Measurements from ENCODE around the gene BMP8B. TPM values are rescaled to one million over a fixed set of nuclear protein-coding genes. Genes with fewer than 3 reads are reported as not detected.
"Not testable (repeated sequence)": the region's sequence is repeated elsewhere in the genome, so short reads cannot be mapped to it uniquely, and the experiment has no call there.

BMP8B gene
- total RNA-seq, 2 experiments from 2014 or later = 0.06 TPM; not detected in 1

DNA sequence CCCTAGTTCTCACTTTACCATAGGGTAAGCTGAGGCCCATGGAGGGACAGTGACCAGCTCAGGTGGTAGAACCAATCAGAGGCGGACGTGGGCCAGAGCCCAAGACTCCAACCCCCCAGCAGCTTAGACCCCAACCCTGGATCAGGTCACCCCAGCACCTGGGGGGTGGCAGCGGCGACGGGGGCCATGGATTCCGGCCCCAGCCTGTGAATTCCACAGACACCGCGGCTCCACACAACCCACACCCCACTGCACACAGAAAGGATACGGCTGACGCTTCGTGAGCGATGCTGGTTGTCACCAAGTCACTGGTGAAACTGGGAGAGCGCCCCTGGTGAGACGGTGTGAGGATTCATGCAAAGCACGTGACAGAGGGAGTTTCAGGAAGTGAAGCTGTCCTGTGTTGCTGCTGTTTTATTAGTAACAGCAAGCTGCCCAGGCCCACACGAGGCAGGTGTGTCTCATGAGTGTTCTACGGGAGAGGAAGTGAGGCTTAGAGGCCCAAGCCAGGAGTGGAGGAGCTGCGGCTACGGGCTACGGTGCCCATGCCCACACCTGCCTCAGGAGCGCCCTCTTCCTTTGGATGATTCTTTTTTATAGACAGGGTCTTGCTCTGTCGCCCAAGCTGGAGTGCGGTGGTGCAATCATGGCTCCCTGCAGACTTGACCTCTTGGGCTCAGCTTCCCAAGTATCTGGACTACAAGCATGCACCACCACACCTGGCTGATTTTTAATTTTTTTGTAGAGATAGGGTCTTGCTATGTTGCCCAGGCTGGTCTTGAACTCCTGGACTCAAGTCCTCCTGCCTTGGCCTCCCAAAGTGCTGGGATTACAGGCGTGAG, 28.6 kb upstream of the BMP8B start:
- CTCF ChIA-PET = interaction anchor here (0.9 to 5.1 kb wide), 9 partner anchors 9 to 156 kb away, joined by 3 to 38 read pairs (median 3); partner anchors contain the start of gene MYCL
- not testable (repeated sequence) for H3K27ac ChIP-seq (ENCODE audit: low read depth in 1 of 2, low read length in 2 of 2); H3K36me3 ChIP-seq (ENCODE audit: insufficient read depth, low read length); H3K4me1 Mint-ChIP-seq (ENCODE audit: low read depth); H3K9me3 Mint-ChIP-seq; H3K27me3 ChIP-seq (ENCODE audit: control insufficient read depth in 1 of 2, insufficient read depth in 2 of 2, low read length in 2 of 2); H3K36me3 Mint-ChIP-seq (ENCODE audit: low read depth); H3K9me3 ChIP-seq (ENCODE audit: control insufficient read depth in 1 of 2, insufficient read depth in 1 of 2, low read length in 2 of 2)
- peak overlapping the region; percentile 67 for H3K27ac Mint-ChIP-seq
- peak overlapping the region; percentile 33 for H3K4me3 ChIP-seq (ENCODE audit: low read length)
- DNase-seq (peak; percentile 28 to 89 (median 63)), ATAC-seq (ENCODE audit: poor library complexity) (peak; percentile 90)
- peaks cover 15% of the 10 kb centered on the region for H3K4me1 ChIP-seq (ENCODE audit: insufficient read depth, low read length)
- peak; percentile 9 for TF ChIP-seq CTCF (IDR thresholded peaks at IDR 0.05)
- intact Hi-C loops (cut with DNase I, micrococcal nuclease) = loop anchor here in 1 of 2 experiments (2.0 kb wide), 1 partner anchor 521 kb away; no protein-coding TSS in a partner anchor
- H3K27me3 Mint-ChIP-seq = peaks cover 20% of the 10 kb centered on the region
- POLR2A ChIA-PET = interaction anchor here (0.8 to 1.4 kb wide), 3 partner anchors 84 to 222 kb away, joined by 3 to 4 read pairs (median 4); partner anchors contain the start of gene MYCL
- peak overlapping the region; percentile 86 for H3K4me3 Mint-ChIP-seq

DNA sequence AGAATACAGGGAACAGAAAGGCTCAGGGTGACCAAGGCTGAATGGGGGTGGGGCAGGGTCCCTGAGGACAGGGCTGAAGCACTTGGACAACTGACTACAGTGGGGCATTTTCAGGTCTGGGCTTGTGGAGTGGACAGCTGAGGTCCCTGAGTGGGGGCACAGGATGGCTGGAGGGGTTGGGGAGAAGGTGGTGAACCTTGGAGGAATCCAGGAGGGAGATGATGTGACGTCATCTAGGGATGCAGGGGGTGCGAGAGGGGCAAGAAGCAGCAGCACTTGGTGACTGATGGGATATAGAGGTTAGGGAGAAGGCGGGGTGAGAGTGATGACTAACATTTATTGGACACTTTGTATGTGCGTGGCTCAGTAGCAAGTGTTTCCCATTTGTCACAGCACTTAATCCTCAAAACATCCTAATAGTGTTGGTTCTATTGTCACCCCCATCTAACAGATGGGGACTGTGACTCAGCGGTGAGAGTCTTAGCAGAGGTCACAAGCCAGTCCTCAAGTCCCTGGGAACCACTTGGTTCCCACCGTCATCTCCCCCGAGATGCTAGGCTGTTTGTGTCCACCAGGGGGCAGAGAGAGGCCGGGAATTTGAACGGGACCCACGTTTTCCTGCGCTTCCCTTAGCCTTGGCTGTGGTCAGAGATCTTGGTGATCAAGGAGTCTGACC, 27.9 kb upstream of the BMP8B start:
- peaks cover 20% of the 10 kb centered on the region for H3K27me3 Mint-ChIP-seq
- no peak overlapping the region for H3K27ac ChIP-seq (ENCODE audit: low read depth in 1 of 2, low read length in 2 of 2)
- H3K36me3 Mint-ChIP-seq (ENCODE audit: low read depth) = no peaks in the 10 kb centered on the region
- H3K4me3 ChIP-seq (ENCODE audit: low read length) = peak overlapping the region; percentile 33
- H3K27ac Mint-ChIP-seq = no peak overlapping the region
- H3K27me3 ChIP-seq (ENCODE audit: control insufficient read depth in 1 of 2, insufficient read depth in 2 of 2, low read length in 2 of 2) = peaks cover 0 to 6% of the 10 kb centered on the region in 2 experiments
- ATAC-seq (ENCODE audit: poor library complexity) (peak; percentile 63), DNase-seq (peak; percentile 17 to 84 (median 50))
- peak; percentile 74 for TF ChIP-seq CTCF (IDR thresholded peaks at IDR 0.05)
- no peaks in the 10 kb centered on the region for H3K36me3 ChIP-seq (ENCODE audit: insufficient read depth, low read length)
- POLR2A ChIA-PET = interaction anchor here (1.0 kb wide), 1 partner anchor 17 kb away, joined by 3 read pairs; no protein-coding TSS in a partner anchor
- H3K9me3 ChIP-seq (ENCODE audit: control insufficient read depth in 1 of 2, insufficient read depth in 1 of 2, low read length in 2 of 2) = no peaks in the 10 kb centered on the region
- H3K4me1 Mint-ChIP-seq (ENCODE audit: low read depth) = peaks cover 9% of the 10 kb centered on the region
- peak overlapping the region; percentile 42 for H3K4me3 Mint-ChIP-seq
- H3K4me1 ChIP-seq (ENCODE audit: insufficient read depth, low read length) = peaks cover 15% of the 10 kb centered on the region
- no peaks in the 10 kb centered on the region for H3K9me3 Mint-ChIP-seq
- intact Hi-C loops (cut with DNase I, micrococcal nuclease) = loop anchor here (1.0 to 2.0 kb wide), 3 partner anchors 86 to 522 kb away; no protein-coding TSS in a partner anchor
- CTCF ChIA-PET = interaction anchor here (0.8 to 5.1 kb wide), 9 partner anchors 10 to 157 kb away, joined by 3 to 38 read pairs (median 4); partner anchors contain the start of gene MYCL

DNA sequence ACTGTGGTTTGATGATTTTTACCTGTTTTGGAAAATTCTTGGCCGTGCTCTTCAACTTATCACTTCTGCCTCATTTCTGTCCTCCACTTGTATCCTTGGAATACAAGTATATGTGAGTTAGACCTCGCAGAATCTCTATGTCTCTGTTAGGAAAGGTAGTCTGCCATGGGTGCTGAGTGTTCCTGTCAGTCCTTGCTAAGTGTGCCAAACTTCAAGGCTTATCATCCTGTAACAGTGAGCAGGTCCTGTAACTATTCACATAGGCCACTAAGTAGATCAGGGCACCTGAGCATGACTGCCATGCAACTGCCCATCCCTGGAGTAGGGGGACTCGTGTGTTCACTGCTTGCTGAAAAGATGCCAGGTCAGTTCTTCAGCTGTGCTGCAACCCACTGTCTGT, 24.2 kb upstream of the BMP8B start:
- H3K4me1 Mint-ChIP-seq (ENCODE audit: low read depth) = peaks cover 9% of the 10 kb centered on the region
- H3K4me3 Mint-ChIP-seq = no peak overlapping the region
- ChIA-PET CTCF (no interaction called here), POLR2A (no interaction called here)
- H3K36me3 Mint-ChIP-seq (ENCODE audit: low read depth) = no peaks in the 10 kb centered on the region
- Histone ChIP-seq H3K27me3 (ENCODE audit: control insufficient read depth in 1 of 2, insufficient read depth in 2 of 2, low read length in 2 of 2) (no peaks in the 10 kb centered on the region), H3K4me3 (ENCODE audit: low read length) (no peak overlapping the region), H3K36me3 (ENCODE audit: insufficient read depth, low read length) (no peaks in the 10 kb centered on the region), H3K27ac (ENCODE audit: low read depth in 1 of 2, low read length in 2 of 2) (no peak overlapping the region), H3K9me3 (ENCODE audit: control insufficient read depth in 1 of 2, insufficient read depth in 1 of 2, low read length in 2 of 2) (peaks cover 0 to under 1% of the 10 kb centered on the region in 2 experiments), H3K4me1 (ENCODE audit: insufficient read depth, low read length) (peaks cover 11% of the 10 kb centered on the region)
- H3K9me3 Mint-ChIP-seq = no peaks in the 10 kb centered on the region
- H3K27me3 Mint-ChIP-seq = peaks cover 20% of the 10 kb centered on the region
- no peak for TF ChIP-seq CTCF (IDR thresholded peaks at IDR 0.05)
- intact Hi-C loops (cut with DNase I, micrococcal nuclease) = no loop called here
- no peak overlapping the region for H3K27ac Mint-ChIP-seq
- no peak for ATAC-seq (ENCODE audit: poor library complexity)
- DNase-seq = no peak

All from CD4-positive, alpha-beta T cell (primary cell).